Pulmonary artery endothelial cell (primary cell): ENCODE measurements around the gene IRF2BPL. TPM values are rescaled to one million over a fixed set of nuclear protein-coding genes. Genes with fewer than 3 reads are reported as not detected.

Experiments used
- DNase-seq: peaks from one replicate; pipeline ENCODE4 v3.0.0-alpha.2; 2011; ENCODE audit warnings: low read depth, low spot score
- total RNA-seq: library from RNA; depleted of rRNA; stranded (reverse); fragments of >200 nt; gene quantifications from 2 replicates; pipeline ENCODE4 v1.2.3, GENCODE V29; 2014

The IRF2BPL gene
- total RNA-seq, 1 donor from 2014 or later = 16.4 TPM

GRCh38 chr14:76986231-76986565, 42.3 kb downstream of the IRF2BPL start:
- no peak for DNase-seq

- DNase-seq = no peak
Measured at GRCh38 chr14:76985540-76986230, 42.8 kb downstream of the IRF2BPL start.

- DNase-seq = no peak
Measured at GRCh38 chr14:76984787-76985375, 43.6 kb downstream of the IRF2BPL start.

GRCh38 chr14:76984297-76984696, 44.2 kb downstream of the IRF2BPL start:
- DNase-seq = no peak

- no peak for DNase-seq
Measured at GRCh38 chr14:76981670-76982069, 46.8 kb downstream of the IRF2BPL start.

GRCh38 chr14:76977793-76978720, 50.5 kb downstream of the IRF2BPL start:
- no peak for DNase-seq

GRCh38 chr14:76976240-76977005, 52.1 kb downstream of the IRF2BPL start:
- DNase-seq = no peak

- no peak for DNase-seq
Measured at GRCh38 chr14:76975812-76976211, 52.7 kb downstream of the IRF2BPL start.

GRCh38 chr14:76975051-76975450, 53.5 kb downstream of the IRF2BPL start:
- no peak for DNase-seq

Other genes starting within 250 kb of the IRF2BPL start
- gene ANGEL1, start 215.8 kb downstream of the IRF2BPL start, total RNA-seq = 8.8 and 8.9 TPM in 2 replicates
- not detected in 2 replicates for gene LRRC74A, start 202.3 kb downstream of the IRF2BPL start, total RNA-seq
- 15.0 and 15.9 TPM in 2 replicates for gene CIPC, start 69.5 kb upstream of the IRF2BPL start, total RNA-seq
- gene ZDHHC22, start 113.1 kb upstream of the IRF2BPL start, total RNA-seq = under 0.01 and 0.04 TPM in 2 replicates
- not detected in 2 replicates for gene TMEM63C, start 153.1 kb upstream of the IRF2BPL start, total RNA-seq
- not detected in 2 replicates for gene NGB, start 242.5 kb upstream of the IRF2BPL start, total RNA-seq